ENCODE data around the gene DOCK9.

The DOCK9 gene

DNA sequence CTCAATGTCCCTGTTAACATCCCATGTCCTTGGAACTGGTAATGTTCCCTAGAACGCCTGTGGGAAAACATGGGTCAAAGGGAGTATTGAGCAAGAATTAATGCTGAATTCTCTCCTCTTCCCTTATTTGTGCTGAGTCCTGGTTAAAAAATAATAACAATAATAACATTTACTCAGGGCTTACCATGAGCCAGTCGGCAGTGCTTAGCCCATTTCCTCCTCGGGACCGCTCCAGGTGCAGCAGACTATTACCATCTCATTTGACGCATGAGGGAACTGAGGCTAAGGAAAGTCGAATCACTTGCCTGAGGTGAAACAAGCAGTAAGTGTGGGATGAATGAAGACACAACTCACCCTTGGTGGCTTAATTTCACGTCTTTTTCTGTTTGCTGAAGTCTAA is 191.8 kb downstream of the DOCK9 start:
- DNase-seq: no peak

DNA sequence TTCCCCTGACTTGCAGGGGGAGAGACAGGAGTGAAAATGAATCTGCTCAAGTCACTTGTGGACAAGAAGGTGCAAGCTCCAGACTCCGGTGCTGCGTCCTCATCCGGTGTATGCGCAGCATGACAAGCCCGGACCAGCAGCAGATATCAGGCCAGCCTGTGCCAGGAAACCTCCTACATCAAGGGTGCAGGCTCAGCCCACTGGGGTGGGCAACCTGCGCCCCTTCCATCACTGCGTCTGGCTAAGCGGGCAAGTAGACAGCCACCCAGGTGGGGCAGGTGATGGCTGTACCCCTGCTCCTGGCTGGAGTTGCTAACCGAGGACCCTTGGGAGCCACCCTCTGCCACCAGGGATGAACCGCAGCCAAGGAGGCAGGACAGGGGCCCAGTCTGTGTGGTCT is 192.5 kb downstream of the DOCK9 start:
- DNase-seq: no peak

DNA sequence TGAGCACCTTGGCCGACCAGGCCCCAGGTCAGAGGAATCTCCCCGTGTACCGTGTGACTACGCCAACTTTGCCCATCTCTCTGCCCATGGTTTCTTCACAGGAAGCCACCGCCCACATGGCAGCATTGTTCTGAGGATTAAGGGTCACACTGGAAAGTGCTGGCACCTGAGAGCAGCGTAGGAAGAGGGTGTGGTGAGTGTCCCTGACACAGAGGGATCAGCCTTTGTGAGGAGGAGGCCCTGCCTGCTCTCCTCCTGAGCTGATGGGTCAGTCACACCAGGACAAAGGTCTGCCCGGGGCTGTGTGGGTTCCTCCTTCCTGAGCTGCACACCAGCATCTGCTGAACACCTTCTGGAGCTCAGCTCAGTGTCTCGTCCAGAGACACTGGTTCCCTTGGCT is 193.2 kb downstream of the DOCK9 start:
- DNase-seq: no peak

DNA sequence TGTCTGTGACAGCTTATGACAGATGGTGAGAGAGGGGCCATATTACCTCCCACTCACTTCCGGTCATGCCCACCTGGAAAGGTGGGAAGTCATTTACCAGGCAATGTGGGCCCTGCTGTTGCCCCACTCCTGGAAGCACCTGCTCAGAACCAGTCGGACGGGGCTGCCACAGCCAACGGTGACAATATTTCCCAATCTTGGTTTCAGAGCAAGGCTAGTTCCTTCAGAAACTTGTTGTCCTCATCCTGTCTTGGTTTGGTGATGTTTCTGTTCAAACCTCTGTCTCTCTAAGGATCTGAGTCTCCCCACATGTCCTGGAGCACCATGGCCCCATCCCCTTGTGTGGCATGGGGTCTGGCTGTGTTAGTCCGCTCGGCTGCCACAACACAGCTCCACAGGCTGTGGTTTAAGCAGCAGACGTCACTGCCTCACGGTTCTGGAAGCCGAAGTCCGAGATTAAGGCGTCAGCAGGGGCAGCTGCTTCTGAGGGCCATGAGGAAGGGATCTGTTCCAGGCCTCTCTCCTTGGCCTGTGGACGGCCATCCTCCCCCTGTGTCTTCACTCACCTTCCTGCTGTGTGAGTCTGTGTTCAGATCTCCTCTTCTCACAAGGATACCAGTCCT is 193.9 kb downstream of the DOCK9 start:
- DNase-seq: peak; percentile 74

DNA sequence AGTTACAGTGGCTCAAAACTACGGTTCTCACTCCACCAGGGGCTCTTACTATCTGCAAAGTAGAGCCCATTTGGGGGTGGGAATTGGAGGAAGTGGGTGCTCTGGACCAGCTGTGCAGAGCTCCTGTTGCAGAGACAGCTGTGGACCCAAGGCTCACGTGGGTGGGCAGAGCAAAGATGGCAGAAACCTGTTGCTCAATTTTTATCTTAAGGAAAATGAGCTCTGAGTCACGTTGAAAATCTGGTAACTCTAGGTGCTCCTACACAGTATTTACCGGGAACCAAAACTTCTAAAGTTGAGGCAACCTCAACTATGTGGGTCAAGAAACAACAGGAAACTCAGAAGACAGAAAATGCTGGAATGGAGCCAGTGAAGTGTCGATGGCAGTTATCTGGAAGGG is 195.2 kb downstream of the DOCK9 start:
- peak; percentile 74 for DNase-seq

DNA sequence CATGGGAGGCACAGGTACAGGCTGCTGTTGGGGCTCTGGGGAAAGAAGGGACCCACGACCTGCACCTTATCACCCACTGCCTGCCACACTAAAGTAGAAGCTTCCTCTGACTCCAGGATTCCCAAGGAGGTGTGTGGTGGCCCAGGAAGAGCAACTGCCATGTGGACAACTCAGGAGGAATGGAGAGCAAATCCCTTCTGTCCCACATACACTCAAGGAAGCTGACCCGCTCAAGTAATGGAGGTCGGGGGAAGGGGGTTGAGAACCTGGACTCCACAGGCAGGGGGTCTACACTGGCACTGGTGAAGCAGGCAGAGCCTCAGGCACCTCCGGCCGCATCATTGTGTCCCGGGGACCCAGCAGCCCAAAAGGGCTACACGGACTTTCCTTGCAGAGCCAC is 196.0 kb downstream of the DOCK9 start:
- no peak for DNase-seq

DNA sequence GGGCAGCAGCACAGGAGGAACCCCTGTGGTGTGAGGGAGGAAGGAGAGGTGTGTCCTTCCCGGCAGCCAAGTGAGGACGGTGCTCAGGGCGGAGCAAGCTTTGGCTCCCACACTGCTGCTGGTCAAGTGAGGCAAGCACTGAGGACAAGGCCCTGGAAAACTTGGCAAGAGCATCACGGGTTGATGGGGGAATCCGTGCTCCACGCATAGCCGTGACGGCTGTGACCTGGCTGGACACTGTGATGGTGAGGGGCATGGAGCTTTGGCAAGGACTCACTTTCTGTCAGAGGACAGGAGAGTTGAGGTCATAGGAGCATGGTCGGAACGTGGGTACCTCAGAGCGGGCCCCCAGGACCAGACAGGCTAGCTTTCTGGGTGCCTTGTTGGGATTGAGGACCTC is 196.4 kb downstream of the DOCK9 start:
- DNase-seq: no peak

DNA sequence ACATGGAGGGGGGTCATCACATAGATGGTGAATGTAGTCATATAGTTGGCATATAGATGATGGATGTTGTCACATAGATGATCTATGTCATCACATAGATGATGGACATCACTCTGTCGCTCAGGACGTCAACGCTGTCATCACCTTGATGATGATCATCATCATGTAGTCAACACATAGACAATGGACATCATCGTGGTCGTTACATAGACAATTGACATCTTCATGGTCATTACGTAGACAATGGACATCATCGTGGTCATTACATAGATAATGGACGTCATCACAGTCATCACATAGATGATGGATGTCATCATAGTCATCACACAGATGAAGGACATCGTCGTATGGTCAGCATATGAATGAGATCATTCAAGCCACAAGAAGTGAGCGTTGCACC is 196.8 kb downstream of the DOCK9 start:
- no peak for DNase-seq

DNA sequence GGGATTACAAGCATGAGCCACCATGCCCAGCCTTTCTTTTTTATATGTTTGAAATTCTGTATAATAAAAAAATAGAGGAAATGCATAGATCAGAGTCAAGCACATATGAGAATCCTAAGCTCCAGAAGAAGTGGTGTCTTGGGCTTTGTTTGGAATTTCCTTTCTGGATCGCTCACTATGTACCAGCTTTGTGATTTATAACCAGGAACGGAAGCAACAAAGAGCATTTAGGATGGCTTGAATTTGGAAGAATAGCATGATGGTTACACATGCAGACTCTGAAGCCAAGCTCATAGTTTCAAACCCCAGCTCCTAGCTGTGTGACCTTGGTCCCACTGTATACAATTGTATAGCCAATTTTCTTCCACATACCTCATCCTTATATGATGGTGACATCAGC is 197.4 kb downstream of the DOCK9 start:
- DNase-seq: no peak

DNA sequence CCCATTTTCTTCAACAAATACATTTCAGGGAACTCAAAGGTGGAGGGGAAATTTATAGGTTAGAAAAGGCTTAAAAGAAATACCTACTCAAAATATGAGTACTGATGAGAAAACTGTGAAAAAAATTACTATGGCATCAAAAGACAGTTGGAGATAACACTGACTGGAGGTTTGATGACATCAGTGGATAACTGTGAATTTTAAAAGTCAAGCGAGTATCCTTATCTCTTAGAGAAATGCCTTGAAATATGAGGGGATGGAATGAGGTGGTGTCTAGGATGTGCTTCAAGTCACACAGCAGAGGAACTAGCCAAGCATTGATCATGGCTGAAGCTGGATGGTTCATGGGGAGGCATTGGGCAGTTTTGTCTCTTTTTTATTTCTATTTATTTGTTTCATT is 198.2 kb downstream of the DOCK9 start:
- DNase-seq: no peak

DNA sequence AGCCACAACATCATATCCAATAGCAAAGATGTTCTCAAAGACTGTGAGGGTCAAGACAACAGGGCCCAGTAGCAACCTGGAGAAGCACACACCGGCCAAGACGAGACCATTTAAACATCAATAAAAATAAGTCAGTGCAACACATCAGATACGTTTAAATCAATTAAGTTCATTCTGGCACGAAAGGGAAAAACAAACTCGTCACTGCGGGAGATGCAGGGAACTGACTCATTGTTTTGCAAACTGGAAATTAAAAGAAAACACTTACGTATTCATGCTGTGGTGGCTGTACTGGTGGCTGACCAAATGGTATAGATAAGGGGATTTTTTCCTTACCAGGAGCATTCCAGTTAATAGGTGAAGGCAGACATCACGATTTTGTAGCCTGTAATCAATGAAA is 199.1 kb downstream of the DOCK9 start:
- DNase-seq: no peak

DNA sequence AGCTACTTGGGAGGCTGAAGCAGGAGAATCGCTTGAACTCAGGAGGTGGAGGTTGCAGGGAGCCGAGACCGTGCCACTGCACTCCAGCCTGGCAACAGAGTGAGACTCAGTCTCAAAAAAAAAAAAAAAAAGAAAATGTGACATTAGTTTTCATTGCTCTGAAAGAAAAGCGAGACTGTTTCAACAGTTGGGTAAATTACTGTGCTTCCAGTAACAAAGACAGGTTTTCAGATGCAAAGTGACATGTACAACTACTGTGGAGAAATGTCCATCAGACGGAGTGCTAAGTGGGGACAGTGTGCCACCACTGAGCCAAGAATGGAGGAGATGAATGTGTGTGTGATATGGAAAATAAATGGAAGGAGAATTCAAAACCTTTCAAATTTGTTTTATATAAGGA is 201.2 kb downstream of the DOCK9 start:
- no peak for DNase-seq

DNA sequence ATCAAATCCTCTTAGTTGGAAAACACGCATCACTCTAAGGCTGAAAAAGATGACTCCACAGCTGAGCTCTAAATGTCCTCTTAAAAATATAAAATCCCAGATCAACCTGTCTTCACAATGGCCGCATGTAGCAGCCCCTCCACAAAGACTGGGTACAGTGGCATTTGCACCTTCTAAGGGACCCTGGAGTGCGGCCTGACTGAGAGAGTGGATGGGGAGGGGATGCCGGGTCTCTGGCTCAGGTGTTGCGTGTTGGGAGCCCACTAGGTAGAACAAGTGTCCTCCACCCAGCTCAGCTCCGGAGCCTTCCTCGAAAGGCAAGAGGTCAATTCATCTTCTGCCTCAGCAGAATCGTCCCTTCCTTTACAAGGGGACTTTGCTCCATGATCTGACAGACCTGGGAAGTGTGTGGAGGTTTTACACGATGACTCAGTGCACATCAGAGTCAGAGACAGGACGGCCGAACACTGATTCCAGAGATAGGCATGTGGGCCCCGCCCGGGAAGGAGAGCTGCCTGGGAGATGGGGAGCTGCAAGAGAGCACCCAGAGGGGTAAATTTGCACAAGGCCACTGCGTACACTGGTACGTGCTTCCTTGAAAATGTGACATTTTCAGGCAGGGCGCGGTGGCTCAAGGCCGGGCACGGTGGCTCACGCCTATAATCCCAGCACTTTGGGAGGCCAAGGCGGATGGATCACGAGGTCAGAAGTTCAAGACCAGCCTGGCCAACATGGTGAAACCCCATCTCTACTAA is 201.8 kb downstream of the DOCK9 start:
- DNase-seq: no peak

DNA sequence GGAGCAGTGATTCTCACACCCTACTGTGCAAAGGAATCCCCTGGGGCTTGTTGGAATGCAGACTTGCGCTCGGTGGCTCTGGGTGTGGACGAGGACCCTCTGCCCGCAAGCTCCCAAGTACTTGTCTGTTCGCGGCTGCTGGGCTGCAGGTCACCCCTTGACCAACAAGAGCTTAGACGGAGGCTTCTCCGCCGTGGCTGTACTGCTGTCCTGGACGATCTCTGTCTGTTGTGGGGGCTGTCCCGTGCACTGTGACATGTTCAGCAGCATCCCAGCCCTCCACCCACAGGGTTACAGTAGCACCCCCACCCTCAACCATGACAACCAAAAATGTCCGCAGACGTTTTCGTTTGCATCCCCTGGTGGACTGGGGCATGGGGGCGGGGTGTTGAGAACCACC is 202.5 kb downstream of the DOCK9 start:
- no peak for DNase-seq

DNA sequence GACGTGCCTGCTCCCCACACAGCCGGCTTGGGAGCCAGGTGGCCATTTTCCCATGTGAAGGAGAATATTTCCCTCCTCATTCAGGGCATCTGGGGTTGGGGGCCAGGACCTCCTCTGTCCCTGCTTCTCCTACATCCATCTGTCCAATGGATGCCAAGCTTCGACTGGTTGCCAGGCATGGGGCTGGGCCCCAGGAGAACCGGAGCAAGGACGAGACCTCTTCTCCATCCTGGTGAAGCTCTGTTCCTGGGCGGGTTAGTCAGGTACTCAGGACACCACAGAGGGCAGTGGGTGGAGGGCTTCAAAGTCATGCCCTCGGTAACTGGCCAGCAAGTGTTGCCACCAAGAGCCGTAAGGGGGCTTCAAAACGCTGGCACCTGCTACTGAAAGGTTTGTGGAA is 203.1 kb downstream of the DOCK9 start:
- DNase-seq: no peak

DNA sequence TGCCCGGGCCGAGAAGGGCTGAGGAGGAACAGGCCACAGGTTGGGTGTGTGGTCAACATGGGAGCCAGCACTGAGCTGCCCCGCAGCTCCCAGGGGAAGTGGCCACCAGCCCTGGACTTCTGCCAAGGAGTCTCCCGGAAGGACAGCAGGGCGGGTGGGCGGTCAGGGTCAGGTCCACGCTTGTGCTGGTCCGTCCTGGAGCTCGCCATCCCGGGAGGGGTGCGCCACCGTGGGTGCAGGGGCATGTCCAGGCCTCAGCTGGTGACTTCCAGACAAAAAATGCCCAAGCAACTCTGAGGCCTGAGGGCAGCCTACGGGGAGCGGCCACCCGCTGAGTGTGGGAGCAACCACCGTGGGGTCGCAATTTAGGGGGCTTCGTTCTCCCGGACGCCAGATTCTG is 203.9 kb downstream of the DOCK9 start:
- no peak for DNase-seq

DNA sequence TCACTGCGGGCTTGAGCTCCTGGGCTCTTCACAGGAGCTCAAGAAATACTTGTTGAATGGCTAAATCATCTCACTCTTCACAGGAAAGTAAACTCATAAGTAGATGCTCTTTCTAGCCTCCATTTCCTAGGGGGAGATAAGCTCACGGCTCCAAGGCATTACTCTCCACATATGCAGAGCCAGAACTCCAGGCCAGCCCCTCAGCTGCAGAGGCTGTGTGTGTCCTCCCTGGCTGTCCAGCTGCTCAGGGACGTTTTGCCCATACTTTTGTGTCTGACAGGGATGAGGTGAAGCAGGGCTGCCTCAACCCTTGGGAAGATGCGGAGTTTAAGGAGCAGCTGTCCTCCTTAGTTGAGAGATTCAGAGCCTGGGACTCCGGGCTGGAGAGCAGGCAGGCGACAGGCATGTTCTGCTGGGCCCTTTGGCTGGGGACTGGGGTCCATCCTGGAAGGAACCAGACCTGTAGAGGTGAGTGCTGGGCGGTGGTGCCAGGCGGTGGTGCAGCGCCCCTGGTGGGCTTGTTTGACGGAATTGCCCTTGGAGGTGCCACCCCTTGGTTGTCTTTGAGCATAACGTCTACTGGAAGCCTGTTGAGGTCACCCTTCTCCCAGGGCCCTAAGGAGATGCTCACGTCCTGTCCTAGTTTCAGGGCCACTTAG is 204.9 kb downstream of the DOCK9 start:
- DNase-seq: no peak

DNA sequence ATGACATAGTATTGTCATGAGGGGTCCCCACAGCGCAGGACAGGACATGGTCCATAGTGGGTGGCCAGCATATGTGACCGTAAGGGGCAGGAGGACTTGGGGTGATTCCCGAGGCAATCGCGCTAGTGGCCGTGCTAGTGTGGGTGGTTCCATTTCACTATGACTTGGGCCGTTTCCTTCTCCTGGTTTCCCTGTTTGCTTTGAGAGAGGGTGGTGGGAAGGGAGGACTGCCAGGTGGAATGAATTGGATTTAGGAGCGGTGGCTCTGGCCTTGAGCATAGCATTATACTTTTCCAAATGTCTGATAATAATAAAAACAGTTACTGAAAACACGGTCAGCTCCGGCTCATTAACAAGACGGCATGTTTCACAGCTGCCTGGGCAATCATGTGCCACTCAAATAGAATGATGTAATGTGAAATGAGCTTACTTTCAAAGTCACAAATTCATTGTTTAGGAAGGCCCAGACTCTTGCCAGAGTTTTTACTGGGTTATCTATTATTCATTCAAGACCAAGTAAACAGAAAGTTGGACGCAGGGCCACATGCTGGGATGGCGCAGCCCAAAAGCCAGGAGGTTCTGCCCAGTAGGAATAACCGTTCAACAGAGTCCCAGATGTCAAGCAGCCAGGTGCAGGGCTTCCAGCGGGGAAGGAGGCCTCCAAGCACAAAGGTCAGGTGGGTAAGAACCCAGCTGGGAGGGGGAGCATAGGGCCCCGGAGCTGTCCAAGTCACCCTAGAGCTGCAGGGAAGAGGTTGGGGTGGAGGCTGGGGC is 205.8 kb downstream of the DOCK9 start:
- no peak for DNase-seq

DNA sequence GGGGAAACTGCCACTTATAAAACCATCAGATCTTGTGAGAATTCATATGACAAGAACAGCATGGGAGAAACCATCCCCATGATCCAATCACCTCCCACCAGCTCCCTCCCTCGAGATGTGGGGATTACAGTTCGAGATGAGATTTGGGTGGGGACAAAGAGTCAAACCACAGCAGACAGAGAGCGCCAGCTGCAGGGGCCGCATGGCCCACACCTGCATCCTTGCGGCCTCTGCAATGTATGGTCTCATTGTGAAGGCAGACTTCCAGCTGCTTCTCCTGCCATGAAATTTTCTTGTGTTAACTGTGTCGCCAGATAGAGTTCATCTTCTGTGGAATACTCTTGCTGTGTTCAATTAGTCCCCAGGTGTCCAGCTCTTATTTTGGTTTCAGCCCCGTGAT is 208.1 kb downstream of the DOCK9 start:
- no peak for DNase-seq

DNA sequence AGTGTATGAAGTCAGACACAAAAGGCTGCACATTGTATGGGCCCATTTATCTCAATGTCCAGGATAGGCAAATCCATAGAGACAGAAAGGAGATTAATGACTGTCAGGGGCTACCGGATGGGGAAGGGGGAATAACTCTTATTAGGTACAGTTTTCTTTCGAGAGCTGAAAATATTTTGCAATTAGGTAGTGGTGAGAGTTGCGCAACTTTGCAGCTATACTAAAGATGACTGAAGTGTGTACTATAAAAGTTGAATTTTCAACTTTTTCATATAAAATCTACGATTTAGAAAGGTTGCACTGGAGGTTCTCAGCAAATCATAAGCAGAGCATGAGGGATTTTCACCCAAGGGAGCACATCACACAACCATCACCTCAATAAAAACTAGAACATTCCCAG is 209.3 kb downstream of the DOCK9 start:
- peak; percentile 45 for DNase-seq

DNA sequence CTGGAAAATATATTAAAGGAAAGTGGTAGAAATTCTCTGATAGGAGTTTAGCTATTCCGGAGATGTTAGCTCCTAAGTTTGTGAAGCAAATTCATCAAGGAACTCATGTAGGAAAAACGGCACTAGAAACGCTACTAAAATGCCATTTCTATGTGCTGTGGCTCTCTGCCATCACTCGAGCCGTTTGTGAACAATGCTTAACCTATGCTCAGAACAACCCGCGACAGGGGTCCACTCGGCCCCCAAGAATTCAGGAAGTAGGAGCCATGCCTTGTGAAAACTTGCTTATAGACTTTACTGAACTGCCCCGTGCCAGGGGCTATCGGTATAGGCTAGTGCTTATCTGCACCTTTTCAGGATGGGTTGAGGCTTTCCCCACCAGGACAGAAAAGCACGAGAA is 211.2 kb downstream of the DOCK9 start:
- no peak for DNase-seq

DNA sequence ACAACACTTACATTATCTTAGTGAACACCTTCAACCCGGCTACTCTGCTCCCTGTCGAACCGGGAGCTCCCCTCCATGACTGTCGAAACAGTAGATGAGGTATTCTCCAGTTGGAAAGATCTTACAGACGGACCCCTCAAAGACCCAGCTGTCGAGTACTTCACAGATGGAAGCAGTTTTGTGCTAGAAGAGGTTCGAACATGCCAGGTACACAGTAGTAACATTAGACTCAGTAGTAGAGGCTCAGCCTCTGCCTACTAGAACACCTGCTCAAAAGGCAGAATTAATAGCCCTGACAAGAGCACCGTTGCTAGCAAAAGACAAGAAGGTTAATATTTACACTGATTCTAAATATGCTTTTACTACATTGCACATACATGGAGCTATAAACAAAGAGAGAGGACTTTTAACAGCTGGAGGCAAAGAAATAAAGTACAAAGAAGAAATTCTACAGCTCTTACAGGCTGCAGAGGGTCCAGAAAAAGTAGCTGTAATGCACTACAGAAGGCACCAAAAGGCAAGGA is 211.8 kb downstream of the DOCK9 start:
- no peak for DNase-seq

DNA sequence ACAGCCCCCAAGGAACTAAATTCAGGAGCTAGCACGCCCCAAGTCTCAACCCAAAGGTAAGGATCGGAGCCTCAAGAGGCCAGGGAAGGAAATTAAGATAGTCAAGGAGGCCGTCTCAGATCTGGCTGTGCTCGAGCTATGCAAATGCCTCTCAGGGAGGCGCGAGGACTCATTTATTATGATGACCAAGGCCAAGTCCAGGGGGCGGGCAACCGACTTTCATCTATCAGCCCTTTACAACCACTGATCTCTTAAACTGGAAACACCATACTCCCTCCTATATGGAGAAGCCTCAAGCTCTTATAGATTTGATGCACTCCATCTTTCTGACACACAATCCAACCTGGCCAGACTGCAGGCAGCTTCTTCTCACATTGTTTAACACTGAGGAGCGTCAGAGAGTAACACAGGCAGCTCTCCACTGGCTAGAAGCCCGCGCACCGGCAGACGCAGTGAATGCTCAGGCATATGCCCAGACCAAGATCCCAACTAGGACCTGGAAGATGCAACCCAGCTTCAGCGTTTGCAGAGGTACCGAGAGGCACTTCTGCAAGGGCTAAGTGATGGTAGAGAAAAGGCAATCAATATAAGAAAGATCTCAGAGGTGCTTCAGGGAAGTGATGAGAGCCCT is 215.8 kb downstream of the DOCK9 start:
- no peak for DNase-seq
